SK-N-SH (cell line): ENCODE measurements around the gene SPSB1. TPM values are rescaled to one million over a fixed set of nuclear protein-coding genes. Genes with fewer than 3 reads are reported as not detected.

ENCODE experiments used
- CTCF ChIA-PET: fragments of 300-600, 350-600 bp; formaldehyde crosslinking; extraction: SDS; loops from one replicate; lab custom pipeline; 2021; lab: Yijun Ruan, JAX
- POLR2A ChIA-PET: fragments of 350-600 bp; sonication (Branson Sonifier 250); formaldehyde crosslinking; extraction: SDS; loops from one replicate; lab custom pipeline; 2020; ENCODE audit warnings: antibody characterized with exemption, inconsistent platforms; lab: Yijun Ruan, JAX
- DNase-seq: peaks from one replicate; pipeline ENCODE4 v3.0.0; 2012
- H2AFZ ChIP-seq: fragments of 200-600 bp; sonication (generic); 2 replicates; pipeline ENCODE4 v1.8.1; 2016; ENCODE audit warnings: antibody characterized with exemption, mild to moderate bottlenecking, low read depth
- H3F3A ChIP-seq: fragments of 200-600 bp; sonication (generic); replicated peaks from 2 replicates; pipeline ENCODE3; 2016; ENCODE audit warnings: antibody characterized with exemption, mild to moderate bottlenecking; ENCODE audit not compliant: insufficient read depth
- H3K27ac ChIP-seq, 2 experiments: fragments of 200-500 bp in 1 of 2; fragments of 200-600 bp in 1 of 2; sonication (Bioruptor generic) in 1 of 2; sonication (generic), shearing (Covaris generic) in 1 of 2; 2 replicates each; pipeline versions ENCODE4 v1.5.1 to v1.6.1; 2014 to 2016; ENCODE audit warnings: low read depth in 2 of 2, inconsistent platforms in 1 of 2, low read length in 1 of 2, mild to moderate bottlenecking in 1 of 2, mixed read lengths in 1 of 2
- H3K27me3 ChIP-seq: fragments of 200-600 bp; sonication (generic), shearing (Covaris generic); 2 replicates; pipeline ENCODE4 v1.6.1; 2016; ENCODE audit warnings: mixed run types; ENCODE audit not compliant: insufficient read depth
- H3K36me3 ChIP-seq, 2 experiments: fragments of 200-500 bp in 1 of 2; fragments of 200-600 bp in 1 of 2; sonication (Bioruptor generic) in 1 of 2; sonication (generic) in 1 of 2; replicated peaks in 1 of 2; 2 replicates each; pipeline versions ENCODE3 to v1.5.1; 2014 to 2016; ENCODE audit warnings: low read length in 1 of 2, mild to moderate bottlenecking in 1 of 2; ENCODE audit not compliant: insufficient read depth in 2 of 2, control insufficient read depth in 1 of 2
- H3K4me1 ChIP-seq, 2 experiments: fragments of 200-500 bp in 1 of 2; fragments of 200-600 bp in 1 of 2; sonication (Bioruptor generic) in 1 of 2; sonication (generic), shearing (Covaris generic) in 1 of 2; 2 replicates each; pipeline versions ENCODE4 v1.5.1 to v1.6.1; 2014 to 2016; ENCODE audit warnings: low read depth in 1 of 2, low read length in 1 of 2, mixed run types in 1 of 2; ENCODE audit not compliant: insufficient read depth in 2 of 2, control insufficient read depth in 1 of 2
- H3K4me2 ChIP-seq: fragments of 200-600 bp; sonication (generic), shearing (Covaris generic); 2 replicates; pipeline ENCODE4 v1.6.1; 2017; ENCODE audit warnings: mixed run types
- H3K4me3 ChIP-seq, 2 experiments: fragments of 200-500 bp in 1 of 2; fragments of 200-600 bp in 1 of 2; sonication (Bioruptor generic) in 1 of 2; sonication (generic), shearing (Covaris generic) in 1 of 2; 2 replicates each; pipeline versions ENCODE4 v1.5.1 to v1.8.1; 2014 to 2016; ENCODE audit warnings: low read depth in 2 of 2, inconsistent platforms in 1 of 2, low read length in 1 of 2, mild to moderate bottlenecking in 1 of 2, mixed read lengths in 1 of 2, moderate library complexity in 1 of 2
- H3K79me2 ChIP-seq: fragments of 200-600 bp; sonication (generic); 2 replicates; pipeline ENCODE4 v1.8.1; 2017; ENCODE audit warnings: mild to moderate bottlenecking; ENCODE audit not compliant: insufficient read depth
- H3K9ac ChIP-seq: fragments of 200-600 bp; sonication (generic); 2 replicates; pipeline ENCODE4 v1.6.1; 2017; ENCODE audit warnings: mixed run types
- H3K9me2 ChIP-seq: fragments of 200-600 bp; sonication (generic); 2 replicates; pipeline ENCODE4 v1.6.1; 2017; ENCODE audit warnings: mixed run types
- H3K9me3 ChIP-seq: fragments of 200-600 bp; sonication (generic); 2 replicates; pipeline ENCODE4 v1.6.1; 2017; ENCODE audit warnings: mixed run types, mild to moderate bottlenecking, moderate library complexity
- H4K20me1 ChIP-seq: fragments of 200-600 bp; sonication (generic); 2 replicates; pipeline ENCODE4 v1.6.1; 2017; ENCODE audit warnings: mild to moderate bottlenecking, mixed run types; ENCODE audit not compliant: insufficient read depth
- EZH2phosphoT487 ChIP-seq: fragments of 200-600 bp; sonication (generic); IDR thresholded peaks from 2 replicates; pipeline ENCODE4 v1.6.1; 2017; ENCODE audit warnings: low read depth, mixed run types, mild to moderate bottlenecking, antibody characterized with exemption, moderate library complexity, borderline replicate concordance
- FOSL2 ChIP-seq: IDR thresholded peaks from 2 replicates; pipeline ENCODE4 v1.4.0; 2012; ENCODE audit warnings: low read depth, mild to moderate bottlenecking, moderate library complexity, borderline replicate concordance
- FOXJ3 ChIP-seq: sonication (generic); formaldehyde crosslinking; IDR thresholded peaks from 2 replicates; pipeline ENCODE4 v1.5.1; 2020; ENCODE audit warnings: mild to moderate bottlenecking, missing genetic modification reagents
- FOXM1 ChIP-seq: IDR thresholded peaks from 2 replicates; pipeline ENCODE4 v1.4.0; 2012; ENCODE audit warnings: low read depth, mild to moderate bottlenecking
- GATA2 ChIP-seq: sonication (generic); formaldehyde crosslinking; IDR thresholded peaks from 2 replicates; pipeline ENCODE4 v1.5.0; 2020; ENCODE audit warnings: mild to moderate bottlenecking, missing genetic modification reagents
- JUND ChIP-seq: IDR thresholded peaks from 2 replicates; pipeline ENCODE4 v1.4.0; 2012
- MXI1 ChIP-seq: IDR thresholded peaks from 2 replicates; pipeline ENCODE4 v1.6.1; 2012; ENCODE audit warnings: mild to moderate bottlenecking, low read depth, low read length, improper control_type of control experiment
- NFIC ChIP-seq: IDR thresholded peaks from 2 replicates; pipeline ENCODE4 v1.4.0; 2012; ENCODE audit warnings: borderline replicate concordance
- POLR2AphosphoS5 ChIP-seq: IDR thresholded peaks from 2 replicates; pipeline ENCODE4 v1.6.1; 2012; ENCODE audit warnings: low read depth, low read length
- RAD21 ChIP-seq: IDR thresholded peaks from 2 replicates; pipeline ENCODE4 v1.6.1; 2012; ENCODE audit warnings: mild to moderate bottlenecking, low read length
- RCOR1 ChIP-seq: fragments of 150-350 bp; IDR thresholded peaks from 2 replicates; pipeline ENCODE4 v1.6.1; 2017; ENCODE audit warnings: antibody characterized with exemption, low read length
- RXRA ChIP-seq: IDR thresholded peaks from 2 replicates; pipeline ENCODE4 v1.4.0; 2012; ENCODE audit warnings: low read depth, mild to moderate bottlenecking, borderline replicate concordance
- SIN3A ChIP-seq: IDR thresholded peaks from 2 replicates; pipeline ENCODE4 v1.6.1; 2012; ENCODE audit warnings: low read depth, mild to moderate bottlenecking, low read length, moderate library complexity, borderline replicate concordance
- TAF1 ChIP-seq: IDR thresholded peaks from 2 replicates; pipeline ENCODE4 v1.6.1; 2012; ENCODE audit warnings: low read depth, mild to moderate bottlenecking, low read length, moderate library complexity, borderline replicate concordance
- TCF12 ChIP-seq: IDR thresholded peaks from 2 replicates; pipeline ENCODE4 v1.4.0; 2012
- TEAD4 ChIP-seq: IDR thresholded peaks from 2 replicates; pipeline ENCODE4 v1.4.0; 2012; ENCODE audit warnings: mild to moderate bottlenecking, borderline replicate concordance; ENCODE audit not compliant: insufficient read depth
- WGBS: methylation state at CpG from one replicate; pipeline ENCODE4 v1.1.6; 2017; ENCODE audit warnings: low lambda C conversion rate; 5-methylcytosine and 5-hydroxymethylcytosine counted together
- polyA plus RNA-seq, 3 experiments: library from polyadenylated mRNA; depleted of rRNA; stranded (reverse); fragments of >200 nt; gene quantifications; 2 replicates each; pipeline ENCODE4 v1.2.3, GENCODE V29; 2012
- TF ChIP-seq, protein P1 (sequence below): fragments of 200-600 bp; sonication (generic); IDR thresholded peaks from 2 replicates; pipeline ENCODE4 v1.6.1; 2017; ENCODE audit warnings: antibody characterized with exemption, mild to moderate bottlenecking, moderate library complexity

The SPSB1 gene
- polyA plus RNA-seq, 1 of the 3 experiments (the other 2 are of a cell fraction): 9.2 TPM

DNA sequence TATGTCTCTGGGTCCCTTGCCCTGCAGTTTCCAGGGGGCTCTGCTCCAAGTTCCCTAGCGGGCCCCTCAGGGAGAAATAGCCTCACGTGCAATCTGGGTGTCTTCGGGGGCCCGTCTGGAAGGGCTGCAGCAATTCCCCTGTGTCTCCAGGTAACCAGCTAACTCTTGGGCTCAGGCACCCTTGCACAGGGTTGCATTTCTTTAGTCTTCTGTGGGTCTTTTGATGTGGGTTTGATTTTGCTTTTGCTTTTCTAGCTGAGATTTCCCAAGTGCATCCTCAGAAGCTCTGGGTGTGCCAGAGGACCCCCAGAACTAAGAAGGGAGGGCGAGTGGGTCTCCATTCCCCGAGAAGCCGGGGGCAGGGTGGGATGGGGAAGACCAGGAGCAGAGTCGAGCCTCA, 75.7 kb downstream of the SPSB1 start:
- DNase-seq: no peak
- H3K36me3 ChIP-seq: no peaks in the 10 kb centered on the region
- H3K4me2 ChIP-seq: no peak overlapping the region
- no peak overlapping the region for H3K4me3 ChIP-seq
- CTCF ChIA-PET: interaction anchor here (2.1 kb wide), 1 partner anchor 102 kb away, joined by 5 read pairs; no protein-coding TSS in a partner anchor
- no peaks in the 10 kb centered on the region for H3K9me3 ChIP-seq
- no peak overlapping the region for H3K27ac ChIP-seq
- 77% methylated on average over 8 of the region's 8 CpGs for WGBS
- H3F3A ChIP-seq: no peaks in the 10 kb centered on the region
- no peaks in the 10 kb centered on the region for H3K9me2 ChIP-seq
- H3K27me3 ChIP-seq: no peaks in the 10 kb centered on the region
- H3K79me2 ChIP-seq: no peaks in the 10 kb centered on the region
- no peaks in the 10 kb centered on the region for H4K20me1 ChIP-seq
- POLR2A ChIA-PET: no interaction called here
- no peak for TF ChIP-seq EZH2phosphoT487
- TF ChIP-seq TCF12: no peak
- no peak for TF ChIP-seq FOSL2
- TF ChIP-seq JUND: no peak
- TF ChIP-seq, all 33 proteins: peak for 0
- no peak overlapping the region for H3K9ac ChIP-seq
- peaks cover 0 to 15% of the 10 kb centered on the region in 2 experiments; a peak in 1 of 4 replicates for H3K4me1 ChIP-seq
- no peak overlapping the region for H2AFZ ChIP-seq

DNA sequence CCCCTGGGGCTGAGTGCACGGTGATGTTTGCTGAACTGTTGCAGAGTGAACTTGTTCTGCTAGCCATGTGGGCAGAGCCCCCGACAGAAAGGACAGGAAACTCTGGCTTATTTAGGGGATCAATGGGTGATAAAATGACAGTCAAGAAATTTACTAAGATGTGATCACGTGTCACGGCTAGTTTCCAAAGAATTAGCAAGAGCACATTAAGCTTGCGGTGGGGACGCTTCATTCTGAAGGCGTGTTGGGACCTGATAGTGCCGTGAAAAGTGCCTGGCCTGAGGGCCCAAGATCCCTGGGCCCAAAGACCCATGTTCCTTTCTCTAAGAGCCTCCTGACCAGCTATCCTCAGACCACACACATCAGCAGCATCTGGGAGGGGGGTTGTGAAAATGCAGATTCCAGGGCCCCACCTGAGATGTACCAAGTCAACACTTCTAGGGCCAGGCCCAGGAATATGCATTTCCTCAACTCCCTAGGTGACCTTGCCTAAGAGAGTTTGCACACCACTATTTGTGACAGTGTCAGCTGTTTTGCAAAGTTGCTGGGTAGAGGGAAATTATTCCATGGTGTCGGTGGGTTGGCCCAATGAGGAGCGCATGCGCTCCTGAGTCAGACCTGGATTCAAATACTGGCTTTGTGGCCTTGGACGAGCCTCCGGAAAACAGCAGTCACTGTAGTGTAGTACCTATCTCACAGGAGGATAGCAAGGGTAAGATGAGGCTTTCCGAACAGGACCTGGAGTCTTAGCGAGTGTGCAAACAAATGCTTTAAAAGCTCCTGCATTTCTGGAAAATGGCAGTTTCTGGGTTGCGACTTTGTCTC, 77.5 kb downstream of the SPSB1 start:
- Histone ChIP-seq H3K79me2 (no peaks in the 10 kb centered on the region), H3K36me3 (no peaks in the 10 kb centered on the region), H3K27me3 (no peaks in the 10 kb centered on the region), H3F3A (no peaks in the 10 kb centered on the region), H3K9me3 (no peaks in the 10 kb centered on the region), H3K9me2 (no peaks in the 10 kb centered on the region), H2AFZ (no peak overlapping the region), H3K4me3 (no peak overlapping the region), H3K4me1 (peaks cover 0 to 15% of the 10 kb centered on the region in 2 experiments; a peak in 1 of 4 replicates)
- POLR2A ChIA-PET: no interaction called here
- no peak for TF ChIP-seq SIN3A
- TF ChIP-seq RAD21: no peak
- TF ChIP-seq MXI1: no peak
- no peak for TF ChIP-seq RXRA
- no peak for TF ChIP-seq TAF1
- TF ChIP-seq EZH2phosphoT487: no peak
- no peak for TF ChIP-seq JUND
- TF ChIP-seq TEAD4: no peak
- no peak for TF ChIP-seq GATA2 (CRISPR knock-in tag)
- no peak for TF ChIP-seq NFIC
- no peak for TF ChIP-seq FOXM1
- TF ChIP-seq, protein P1, sequence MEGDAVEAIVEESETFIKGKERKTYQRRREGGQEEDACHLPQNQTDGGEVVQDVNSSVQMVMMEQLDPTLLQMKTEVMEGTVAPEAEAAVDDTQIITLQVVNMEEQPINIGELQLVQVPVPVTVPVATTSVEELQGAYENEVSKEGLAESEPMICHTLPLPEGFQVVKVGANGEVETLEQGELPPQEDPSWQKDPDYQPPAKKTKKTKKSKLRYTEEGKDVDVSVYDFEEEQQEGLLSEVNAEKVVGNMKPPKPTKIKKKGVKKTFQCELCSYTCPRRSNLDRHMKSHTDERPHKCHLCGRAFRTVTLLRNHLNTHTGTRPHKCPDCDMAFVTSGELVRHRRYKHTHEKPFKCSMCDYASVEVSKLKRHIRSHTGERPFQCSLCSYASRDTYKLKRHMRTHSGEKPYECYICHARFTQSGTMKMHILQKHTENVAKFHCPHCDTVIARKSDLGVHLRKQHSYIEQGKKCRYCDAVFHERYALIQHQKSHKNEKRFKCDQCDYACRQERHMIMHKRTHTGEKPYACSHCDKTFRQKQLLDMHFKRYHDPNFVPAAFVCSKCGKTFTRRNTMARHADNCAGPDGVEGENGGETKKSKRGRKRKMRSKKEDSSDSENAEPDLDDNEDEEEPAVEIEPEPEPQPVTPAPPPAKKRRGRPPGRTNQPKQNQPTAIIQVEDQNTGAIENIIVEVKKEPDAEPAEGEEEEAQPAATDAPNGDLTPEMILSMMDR: no peak
- no peak for TF ChIP-seq FOXJ3 (CRISPR knock-in tag)
- no peak for TF ChIP-seq RCOR1
- no peak for TF ChIP-seq POLR2AphosphoS5
- TF ChIP-seq, all 33 proteins: peak for 0
- CTCF ChIA-PET: interaction anchor here (1.3 to 2.1 kb wide), 2 partner anchors 13 to 103 kb away, joined by 4 to 5 read pairs; no protein-coding TSS in a partner anchor
- Histone ChIP-seq H3K4me2 (no peak overlapping the region), H3K27ac (no peak overlapping the region), H4K20me1 (no peaks in the 10 kb centered on the region), H3K9ac (no peak overlapping the region)
- DNase-seq: no peak
- 94% methylated on average over 16 of the region's 16 CpGs for WGBS
